Gastroesophageal sphincter (tissue), 3 donors: ENCODE measurements around the gene ABCC6.
"Not testable (repeated sequence)": the region's sequence is repeated elsewhere in the genome, so short reads cannot be mapped to it uniquely, and the experiment has no call there.

ENCODE experiments used
- CTCF ChIP-seq, 4 experiments: fragments of 200-600 bp in 2 of 4; fragments of 450-650 bp in 2 of 4; sonication (generic) in 1 of 4; IDR thresholded peaks; one replicate each; pipeline ENCODE4 v1.5.1; 2017 to 2019; ENCODE audit warnings: antibody characterized with exemption in 4 of 4, mild to moderate bottlenecking in 2 of 4, moderate library complexity in 2 of 4
- POLR2A ChIP-seq, 2 donors: fragments of 450-650 bp; IDR thresholded peaks; one replicate each; pipeline ENCODE4 v1.6.1; 2017; ENCODE audit warnings: antibody characterized with exemption in 2 of 2, mild to moderate bottlenecking in 2 of 2, moderate library complexity in 1 of 2
- POLR2AphosphoS5 ChIP-seq: sonication (generic); formaldehyde crosslinking; IDR thresholded peaks from one replicate; pipeline ENCODE4 v1.6.1; 2017; ENCODE audit warnings: antibody characterized with exemption

DNA sequence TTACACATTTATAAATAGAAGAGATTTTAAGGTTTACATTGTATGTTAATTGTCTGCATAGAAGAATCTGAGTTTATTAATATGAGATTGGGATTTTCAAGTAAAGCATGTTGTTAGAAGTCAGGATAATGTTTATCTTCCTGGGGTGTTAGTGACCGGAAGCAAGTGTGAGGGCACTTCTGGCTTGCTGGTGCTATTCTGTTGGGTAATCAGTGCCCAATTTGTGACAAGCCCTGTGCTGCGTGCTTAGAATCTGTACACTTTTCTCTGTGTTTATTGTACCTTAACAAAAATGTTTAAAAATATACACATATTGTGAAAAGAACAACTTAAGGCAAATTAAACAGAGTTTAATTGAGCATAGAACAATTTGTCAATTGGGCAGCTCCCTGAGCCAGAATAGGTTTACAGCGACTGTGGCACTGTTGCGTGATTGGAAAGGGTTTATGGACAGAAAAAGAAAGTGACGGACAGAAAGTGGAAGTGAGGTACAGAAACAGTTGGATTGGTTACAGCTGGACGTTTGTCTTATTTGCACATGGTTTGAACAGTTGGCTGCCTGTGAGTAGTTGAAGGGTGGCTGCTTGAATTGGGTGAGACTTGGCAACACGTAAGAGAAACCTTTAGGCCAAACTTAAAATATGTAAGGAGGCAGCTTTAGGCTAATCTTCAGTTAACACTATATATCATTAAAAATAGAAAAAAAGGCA lies 26.5 kb upstream of the ABCC6 start:
- TF ChIP-seq CTCF (IDR thresholded peaks at IDR 0.05); POLR2A (IDR thresholded peaks at IDR 0.05); POLR2AphosphoS5: not testable (repeated sequence)
